ENCODE data around the gene YIPF6.
"Not testable (repeated sequence)": the region's sequence is repeated elsewhere in the genome, so short reads cannot be mapped to it uniquely, and the experiment has no call there.

The YIPF6 gene

DNA sequence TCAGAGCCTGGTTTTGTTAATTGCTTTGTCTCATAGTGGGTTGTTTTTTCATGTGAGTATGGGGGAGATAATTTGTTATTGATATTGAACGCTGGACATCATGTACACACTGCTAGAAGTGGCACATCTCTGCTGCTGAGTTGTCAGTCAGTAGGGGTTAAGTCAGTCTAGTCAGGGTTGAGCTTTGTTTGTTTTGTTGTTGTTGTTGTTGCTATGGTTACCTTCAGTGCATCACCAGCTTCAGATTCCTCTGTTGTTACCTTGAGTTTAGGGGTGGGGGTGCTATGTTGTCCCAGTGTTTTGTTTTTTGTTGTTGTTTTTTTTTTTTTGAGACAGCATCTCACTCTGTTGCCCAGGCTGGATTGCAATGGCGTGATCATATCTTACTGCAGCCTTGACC is 9.9 kb downstream of the YIPF6 start:
- DNase-seq, result no peak

DNA sequence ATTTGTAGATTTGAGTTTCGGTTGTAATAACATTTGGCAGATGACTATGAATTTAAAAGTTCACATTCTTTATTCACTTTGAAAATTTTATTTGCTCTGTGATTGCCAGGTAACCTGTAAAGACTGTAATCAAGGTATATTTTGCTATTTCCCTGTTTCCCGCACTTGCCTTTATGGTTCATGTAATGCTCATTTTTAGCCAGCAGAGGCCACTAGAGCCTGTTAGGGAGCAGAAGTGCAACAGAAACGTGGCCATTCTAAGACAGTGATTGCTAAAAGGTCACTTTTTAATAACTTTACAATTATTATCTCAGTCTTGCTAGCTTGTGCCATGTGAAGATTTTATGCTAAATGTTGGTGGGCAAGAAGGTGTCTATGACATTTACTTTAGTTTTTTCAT is 12.4 kb downstream of the YIPF6 start:
- peak in 1 of 2 experiments; percentile 49 for DNase-seq

GRCh38 chrX:68524680-68525079 is 25.8 kb downstream of the YIPF6 start:
- not testable (repeated sequence) for DNase-seq

- no peak for DNase-seq
Observed at GRCh38 chrX:68532831-68533533, 34.1 kb downstream of the YIPF6 start.

GRCh38 chrX:68533656-68534055 is 34.8 kb downstream of the YIPF6 start:
- no peak for DNase-seq

- DNase-seq, result no peak
Observed at GRCh38 chrX:68534691-68535090, 35.8 kb downstream of the YIPF6 start.

- DNase-seq, result no peak
Observed at GRCh38 chrX:68536429-68536828, 37.6 kb downstream of the YIPF6 start.

DNA sequence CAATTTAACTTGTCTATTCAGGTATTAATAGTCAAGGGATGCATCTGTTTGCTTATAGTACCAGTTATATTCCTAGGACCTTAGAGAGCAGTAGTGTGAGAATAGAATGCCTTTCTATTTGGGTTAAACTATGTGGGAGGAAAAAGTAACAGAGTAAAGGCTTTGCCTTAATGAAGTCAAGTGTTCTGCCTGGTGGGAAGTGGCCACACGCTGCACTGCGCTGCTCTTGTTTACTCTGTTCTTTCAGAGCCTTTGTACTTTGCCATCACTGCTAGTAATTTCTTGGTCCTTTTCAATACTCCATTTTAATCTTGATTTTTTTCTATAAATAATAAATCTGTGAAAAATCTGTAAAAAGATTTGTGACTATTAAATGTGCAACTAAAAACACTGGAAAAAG is 38.0 kb downstream of the YIPF6 start:
- no peak for DNase-seq

DNA sequence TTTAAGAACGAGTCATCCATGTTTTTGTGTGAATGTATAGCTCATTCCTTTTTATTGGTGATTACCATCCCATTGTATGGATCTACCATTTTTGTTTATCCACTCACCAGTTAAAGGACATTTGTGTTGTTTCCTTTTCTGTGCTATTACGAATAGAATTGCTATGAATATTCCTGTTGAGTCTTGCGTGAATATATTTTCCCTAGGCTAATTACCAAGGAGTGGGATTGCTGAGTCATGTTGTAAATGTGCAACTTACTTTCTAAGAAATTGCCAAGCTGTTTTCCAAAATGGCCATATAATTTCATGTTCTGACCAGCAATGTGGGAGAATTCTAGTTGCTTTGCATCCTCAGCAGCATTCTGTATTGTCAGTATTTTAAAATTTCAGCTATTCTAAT is 51.3 kb downstream of the YIPF6 start:
- no peak for DNase-seq

- no peak for DNase-seq
Observed at GRCh38 chrX:68556036-68556435, 57.2 kb downstream of the YIPF6 start.

- DNase-seq, result not testable (repeated sequence)
Observed at GRCh38 chrX:68557126-68557525, 58.3 kb downstream of the YIPF6 start.

- DNase-seq, result not testable (repeated sequence)
Observed at GRCh38 chrX:68559905-68560304, 61.1 kb downstream of the YIPF6 start.

GRCh38 chrX:68568136-68568535 is 69.3 kb downstream of the YIPF6 start:
- no peak for DNase-seq

- no peak for DNase-seq
Observed at GRCh38 chrX:68570598-68570997, 71.7 kb downstream of the YIPF6 start.

DNA sequence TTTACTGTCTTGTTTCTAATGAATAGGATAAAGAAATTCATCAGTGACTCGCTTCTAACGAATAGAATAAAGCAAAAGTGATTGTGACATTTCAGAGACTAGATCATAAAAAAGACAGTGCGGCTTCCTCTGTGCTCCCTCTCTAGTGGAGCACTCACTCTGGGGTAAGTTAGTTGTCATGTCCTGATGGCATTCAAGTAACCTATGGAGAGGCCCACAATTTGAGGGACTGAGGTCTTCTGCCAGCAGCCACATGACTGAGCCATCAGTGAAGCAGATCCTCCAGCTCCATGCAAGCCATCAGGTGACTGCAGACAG is 72.4 kb downstream of the YIPF6 start:
- DNase-seq, result no peak

- DNase-seq, result no peak
Observed at GRCh38 chrX:68571610-68572311, 72.9 kb downstream of the YIPF6 start.

DNA sequence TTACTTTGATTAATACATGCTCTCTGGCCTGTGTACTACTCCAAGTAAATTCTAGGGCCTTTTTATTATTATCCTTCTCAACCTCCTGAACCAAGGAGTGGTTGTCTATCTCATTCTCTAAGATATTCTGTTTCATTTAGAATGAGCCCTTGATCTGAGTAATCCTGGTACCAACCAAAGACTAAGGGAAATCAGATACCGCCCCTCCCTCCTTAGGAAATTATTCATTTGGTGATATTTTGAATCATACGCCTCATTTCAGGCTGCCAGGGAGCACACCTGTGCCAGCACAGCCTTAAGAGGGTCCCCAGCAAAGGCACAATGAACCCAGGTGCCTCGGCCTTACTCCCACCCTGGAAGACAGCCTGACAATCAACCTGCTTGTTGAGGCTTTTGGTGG is 75.4 kb downstream of the YIPF6 start:
- DNase-seq, result no peak

DNA sequence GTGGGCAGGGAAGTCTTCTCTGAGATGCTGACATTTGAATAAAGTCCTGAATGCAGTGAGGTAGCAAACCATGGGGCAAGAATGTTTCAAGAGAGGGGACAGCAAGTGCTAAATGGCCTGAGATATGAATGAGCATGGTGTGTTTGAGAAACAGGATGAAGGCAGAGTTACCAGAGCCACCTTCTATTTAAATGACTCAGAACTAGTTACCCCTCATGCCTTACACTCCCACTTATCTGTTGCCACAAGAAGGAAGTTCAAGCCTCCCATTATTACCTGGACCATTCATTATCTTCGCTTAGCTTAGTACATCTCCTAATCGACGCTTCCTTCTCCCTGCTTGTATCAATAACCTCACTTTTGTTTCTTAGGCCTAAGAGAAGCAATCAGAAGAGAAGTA is 81.0 kb downstream of the YIPF6 start:
- no peak for DNase-seq

DNA sequence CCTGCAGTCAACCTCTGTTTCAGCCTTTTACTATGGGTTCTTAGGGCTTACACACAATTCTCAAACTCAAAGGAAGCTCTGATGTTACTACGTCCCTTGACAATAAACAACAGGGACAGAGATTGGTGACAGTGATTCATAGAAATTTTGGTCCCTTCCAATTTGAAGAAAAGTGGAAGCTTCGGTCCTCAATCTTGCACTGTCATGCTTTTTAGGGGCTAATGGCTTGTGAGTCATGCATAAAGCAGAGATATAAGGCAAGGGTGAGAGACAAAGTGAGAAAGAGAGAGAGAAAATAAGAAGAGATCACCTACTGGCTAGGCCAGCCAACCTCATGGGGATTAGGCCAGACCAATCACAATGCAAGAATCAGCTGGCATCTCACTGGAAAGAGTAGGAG is 85.4 kb downstream of the YIPF6 start:
- DNase-seq, result no peak

Data from NCI-H526 (cell line).